GM18502 (cell line): Measurements from ENCODE around the gene GBX1.

Source experiments
- ATAC-seq: cut with Tn5 transposase; IDR thresholded peaks from one replicate; pipeline ENCODE4 v1.9.1; 2021; ENCODE audit warnings: mild to moderate bottlenecking; ENCODE audit not compliant: unreplicated experiment, poor library complexity

The GBX1 gene

DNA sequence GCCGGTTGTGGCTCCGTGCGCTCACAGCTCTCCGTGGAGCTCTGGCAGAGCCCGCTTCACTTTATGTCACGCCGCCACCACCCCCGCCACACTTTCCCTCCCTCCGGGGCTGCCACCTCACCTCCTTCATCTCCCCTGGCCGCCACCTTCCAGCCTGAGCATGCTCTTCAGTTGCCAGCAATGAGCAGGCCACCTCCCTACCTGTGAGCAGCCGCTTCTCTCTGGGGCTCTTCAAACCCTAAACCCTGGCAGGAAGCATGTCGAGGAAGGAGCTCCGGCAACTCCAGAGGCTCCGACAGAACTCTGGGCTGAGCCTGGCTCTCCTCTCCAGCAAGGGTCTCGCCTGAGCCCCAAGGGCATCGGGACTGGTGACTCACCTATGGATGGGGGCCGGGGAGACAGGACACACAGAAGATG lies 36.7 kb downstream of the GBX1 start:
- ATAC-seq, result no peak

GRCh38 chr7:151129960-151130591 lies 37.4 kb downstream of the GBX1 start:
- ATAC-seq, result no peak

- no peak for ATAC-seq
These were observed 38.2 kb downstream of the GBX1 start for GRCh38 chr7:151129117-151129959.

DNA sequence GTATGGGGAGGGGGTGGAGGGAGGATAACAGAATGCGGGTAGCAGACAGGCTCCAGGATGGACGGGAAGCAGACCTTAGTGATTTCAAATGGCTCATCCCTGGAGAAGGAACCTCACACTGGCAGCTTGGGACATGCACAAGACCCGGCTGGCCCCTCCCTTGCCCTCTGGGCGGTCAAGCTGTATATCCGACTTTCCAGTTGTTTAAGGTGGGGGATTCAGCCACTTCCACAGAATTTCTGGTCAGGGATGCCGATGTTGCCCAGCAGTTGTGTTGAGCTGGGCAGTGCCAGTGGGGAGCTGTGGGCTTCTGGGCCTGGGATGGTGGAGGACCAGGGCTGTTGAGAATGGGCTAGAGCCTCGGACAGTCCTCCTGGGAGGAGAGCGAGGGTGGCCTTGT lies 38.8 kb downstream of the GBX1 start:
- no peak for ATAC-seq

- ATAC-seq, result no peak
These were observed 39.4 kb downstream of the GBX1 start for GRCh38 chr7:151128144-151128543.

DNA sequence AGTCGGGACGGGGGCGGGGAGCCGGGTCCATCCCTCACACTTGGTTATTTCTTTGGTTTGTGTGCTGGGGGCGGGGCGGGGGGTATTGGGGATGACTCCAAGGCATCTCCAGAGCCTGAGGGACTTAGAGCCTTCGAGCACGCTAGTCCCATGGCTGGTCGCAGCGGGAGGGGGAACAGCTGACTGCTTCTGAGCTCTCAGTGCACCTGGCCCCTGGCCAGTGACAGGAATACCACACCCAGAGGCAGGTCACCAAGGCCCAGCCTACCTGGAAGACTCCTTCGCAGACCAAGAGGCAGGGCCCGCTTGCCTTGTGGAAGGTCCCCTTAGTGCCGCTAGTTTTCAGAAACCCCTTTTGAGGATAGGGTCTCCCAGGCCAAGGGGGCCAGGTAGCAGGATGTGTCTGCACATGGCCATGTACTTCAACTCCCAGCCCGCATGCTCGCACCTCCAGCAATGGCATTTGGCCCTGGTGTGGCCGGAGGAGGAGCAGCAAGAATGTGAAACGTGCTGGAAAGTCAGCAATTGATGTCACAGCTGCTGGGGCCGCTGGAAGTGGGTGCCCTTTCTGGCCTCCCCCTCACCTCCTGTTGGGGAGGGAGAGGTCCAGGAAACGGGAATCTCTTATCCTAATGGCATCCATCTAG lies 40.9 kb downstream of the GBX1 start:
- no peak for ATAC-seq

DNA sequence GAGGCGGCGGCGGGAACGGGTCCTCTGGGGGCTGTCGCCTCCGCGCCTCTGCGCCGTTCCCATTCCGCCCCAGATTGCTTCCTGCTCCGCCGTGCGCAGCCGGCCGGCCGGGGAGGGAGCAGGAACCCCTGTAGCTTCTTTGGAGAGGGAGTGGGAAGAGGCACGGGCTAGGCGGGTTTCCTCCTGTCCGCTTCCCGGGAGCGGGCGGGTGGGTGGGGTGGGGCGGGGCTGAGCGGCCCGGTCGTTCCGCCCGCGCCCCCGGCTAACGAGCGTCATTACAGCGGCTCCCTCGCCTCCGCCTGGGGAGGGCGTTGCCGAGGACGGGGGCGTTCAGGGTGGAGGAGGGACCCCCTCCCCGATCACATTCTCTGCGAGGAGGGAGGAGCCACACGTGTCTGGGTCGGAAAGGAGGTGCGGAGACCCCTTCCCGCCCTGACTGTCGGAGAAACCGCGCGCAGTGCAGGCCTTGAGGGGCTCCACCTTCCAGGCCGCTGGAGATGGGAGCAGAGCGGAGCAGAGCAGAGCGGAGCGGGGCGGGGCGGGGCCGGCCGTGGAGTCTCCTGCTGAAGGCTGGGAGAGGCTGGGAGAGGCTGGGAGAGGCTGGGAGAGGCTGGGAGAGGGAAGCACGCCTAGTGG lies 41.5 kb downstream of the GBX1 start:
- ATAC-seq, result no peak

DNA sequence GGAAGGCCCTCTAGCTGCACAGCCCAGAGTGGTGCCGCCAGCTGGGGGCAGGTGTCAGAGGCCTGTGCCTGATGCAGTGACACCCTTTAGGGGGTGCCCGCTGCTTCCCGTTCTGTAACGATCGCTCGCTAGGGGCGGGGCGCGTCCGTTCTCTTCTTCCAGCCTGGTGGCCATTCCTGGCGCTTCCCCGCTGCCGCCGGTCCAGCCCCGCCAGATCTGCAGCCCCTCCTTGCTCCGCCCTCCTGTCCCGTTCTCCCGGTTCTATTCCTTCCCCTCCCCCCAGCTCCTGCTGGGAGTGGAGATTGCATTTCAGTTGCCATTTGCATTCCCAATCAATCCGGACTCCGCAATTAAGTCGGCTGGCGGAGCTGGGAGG lies 42.0 kb downstream of the GBX1 start:
- ATAC-seq, result no peak

DNA sequence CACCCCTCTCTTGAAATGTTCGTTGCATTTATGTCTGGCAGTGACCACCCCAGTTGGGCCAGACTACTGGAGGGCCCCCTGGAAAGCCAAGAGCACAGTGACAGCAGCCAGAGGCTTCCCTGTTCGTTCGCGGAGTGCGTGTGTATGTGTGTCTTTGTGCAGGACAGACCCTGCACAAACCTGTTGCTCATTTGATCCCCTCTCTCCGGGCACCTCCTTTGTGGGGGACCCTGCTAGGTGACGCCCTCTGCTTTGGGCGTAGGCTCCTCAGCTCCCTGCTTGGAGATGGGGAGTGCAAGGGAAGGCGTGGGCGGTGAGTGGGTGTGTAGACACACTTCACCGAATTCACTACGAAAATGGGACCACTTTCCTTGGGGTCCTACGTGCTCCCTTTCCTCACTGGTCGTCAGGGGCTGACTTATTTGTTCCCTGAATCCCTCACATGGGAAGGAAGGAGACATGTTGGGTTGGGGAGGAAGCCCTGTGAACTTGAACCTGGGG lies 42.5 kb downstream of the GBX1 start:
- no peak for ATAC-seq

- ATAC-seq, result no peak
These were observed 43.0 kb downstream of the GBX1 start for GRCh38 chr7:151124481-151124880.

DNA sequence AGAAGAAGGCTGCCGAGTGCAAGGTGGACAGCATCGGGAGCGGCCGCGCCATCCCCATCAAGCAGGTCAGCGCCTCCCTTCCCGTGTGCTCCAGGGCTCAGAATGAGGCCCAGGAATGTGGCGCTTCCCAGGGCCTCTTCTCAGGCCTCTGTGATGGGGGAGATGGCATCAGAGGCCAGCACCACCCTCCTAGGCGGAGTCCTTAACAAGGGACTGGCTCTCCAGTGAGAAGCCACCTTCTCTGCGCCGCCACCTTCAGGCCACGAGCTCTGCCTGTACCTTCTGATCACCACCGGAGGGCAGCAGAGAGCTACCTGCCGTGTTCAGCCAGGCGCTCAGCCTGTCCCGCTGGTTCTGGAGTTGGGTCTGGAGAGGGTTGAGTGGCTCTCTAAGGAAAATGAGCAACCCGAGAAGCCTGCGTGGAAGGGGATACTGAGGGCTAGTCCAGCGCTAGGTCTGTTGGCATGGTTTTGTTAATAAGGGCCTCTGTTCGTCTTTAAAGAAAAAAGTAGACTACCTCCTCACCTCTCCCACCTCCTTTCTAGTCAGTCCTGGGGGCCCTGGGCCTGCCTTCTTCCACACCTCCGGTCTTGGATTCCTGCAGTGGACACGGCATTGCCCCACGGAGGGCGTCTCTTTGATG lies 43.6 kb downstream of the GBX1 start:
- ATAC-seq, result peak; percentile 91

- no peak for ATAC-seq
These were observed 44.2 kb downstream of the GBX1 start for GRCh38 chr7:151123158-151123821.

- ATAC-seq, result no peak
These were observed 44.7 kb downstream of the GBX1 start for GRCh38 chr7:151122796-151123157.

- no peak for ATAC-seq
These were observed 45.2 kb downstream of the GBX1 start for GRCh38 chr7:151122276-151122675.

- no peak for ATAC-seq
These were observed 45.9 kb downstream of the GBX1 start for GRCh38 chr7:151121380-151122170.

DNA sequence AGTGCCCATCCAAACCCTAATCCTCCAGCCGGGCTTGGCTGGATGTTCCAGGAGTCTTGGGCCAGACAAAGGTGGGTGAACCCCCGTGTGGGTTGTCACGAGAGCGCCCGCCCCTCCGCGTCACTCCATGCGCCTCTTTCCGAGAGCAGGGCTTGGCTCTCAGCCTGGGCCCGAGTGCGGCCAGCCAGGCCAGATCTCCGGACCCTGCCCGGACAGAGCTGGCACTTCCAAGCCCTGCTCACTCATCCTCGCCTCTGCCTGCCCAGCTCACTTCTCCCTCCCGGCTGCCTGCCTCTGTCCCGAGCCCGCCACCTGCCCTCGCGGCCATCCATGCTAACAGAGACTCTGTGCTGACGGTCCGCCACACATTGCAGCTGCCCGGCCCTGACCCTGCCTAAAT lies 46.6 kb downstream of the GBX1 start:
- no peak for ATAC-seq

GRCh38 chr7:151119902-151120301 lies 47.6 kb downstream of the GBX1 start:
- ATAC-seq, result no peak

GRCh38 chr7:151119055-151119415 lies 48.5 kb downstream of the GBX1 start:
- ATAC-seq, result no peak
